ENCODE measurements around the gene GPRIN3.

Gene GPRIN3

GRCh38 chr4:89307446-89308160, at the start of gene GPRIN3:
GPRIN3 (minus strand) TSS chr4:89307800; CDS start chr4:89250110, 57,690 bp downstream.
- DNase-seq = no peak

DNA sequence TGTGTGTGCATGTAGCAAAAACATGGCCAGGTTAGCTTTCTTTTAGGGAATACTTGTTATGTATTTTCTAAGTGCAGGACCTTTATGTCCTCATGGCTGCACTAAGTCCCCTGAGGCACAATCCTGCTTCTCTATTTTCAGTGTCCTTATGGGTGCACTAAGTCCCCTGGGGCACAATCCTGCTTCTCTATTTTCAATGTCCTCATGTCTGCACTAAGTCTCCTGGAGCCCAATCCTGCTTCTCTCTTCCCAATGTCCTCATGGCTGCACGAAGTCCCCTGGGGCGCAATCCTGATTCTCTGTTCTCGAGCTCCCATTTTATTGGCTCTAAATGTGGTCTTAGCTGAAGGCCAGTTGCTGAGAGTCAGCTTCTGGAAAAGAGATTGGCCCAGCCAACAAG, 49.7 kb upstream of the GPRIN3 start:
- no peak for DNase-seq

GRCh38 chr4:89356086-89356485, 48.5 kb upstream of the GPRIN3 start:
- no peak for DNase-seq

DNA sequence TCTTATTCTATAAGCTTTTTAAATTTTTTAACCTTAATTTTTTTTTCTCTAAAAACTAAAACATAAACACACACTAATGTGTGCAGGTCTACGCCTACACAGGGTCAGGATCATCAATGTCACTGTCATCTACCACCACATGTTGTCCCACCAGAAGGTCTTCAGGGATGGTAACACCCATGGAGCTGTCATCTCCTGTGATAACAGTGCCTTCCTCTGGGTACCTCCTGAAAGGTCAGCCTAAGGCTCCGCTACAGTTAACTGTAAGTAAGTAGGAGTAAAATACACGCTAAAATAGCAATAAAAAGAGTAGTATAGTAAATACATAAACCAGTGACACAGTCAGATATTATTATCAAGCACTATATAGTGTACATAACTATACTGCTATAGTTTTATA, 45.9 kb upstream of the GPRIN3 start:
- DNase-seq = no peak

DNA sequence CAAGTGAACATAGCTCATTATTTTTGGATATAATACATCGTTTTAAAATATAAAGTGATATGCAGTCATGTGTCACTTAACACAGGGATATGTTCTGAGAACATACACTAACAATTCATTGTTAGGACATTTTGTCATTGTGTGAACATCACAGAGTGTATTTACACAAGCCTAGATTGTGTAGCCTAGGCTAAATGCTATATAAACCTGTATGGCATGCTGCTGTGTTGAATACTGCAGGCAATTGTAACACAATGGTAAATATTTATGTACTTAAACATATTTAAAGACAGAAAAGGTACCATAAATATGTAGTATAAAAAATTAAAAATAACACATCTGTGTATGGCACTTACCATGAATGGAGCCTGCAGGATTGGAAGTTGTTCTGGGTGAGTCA, 44.9 kb upstream of the GPRIN3 start:
- DNase-seq = no peak

DNA sequence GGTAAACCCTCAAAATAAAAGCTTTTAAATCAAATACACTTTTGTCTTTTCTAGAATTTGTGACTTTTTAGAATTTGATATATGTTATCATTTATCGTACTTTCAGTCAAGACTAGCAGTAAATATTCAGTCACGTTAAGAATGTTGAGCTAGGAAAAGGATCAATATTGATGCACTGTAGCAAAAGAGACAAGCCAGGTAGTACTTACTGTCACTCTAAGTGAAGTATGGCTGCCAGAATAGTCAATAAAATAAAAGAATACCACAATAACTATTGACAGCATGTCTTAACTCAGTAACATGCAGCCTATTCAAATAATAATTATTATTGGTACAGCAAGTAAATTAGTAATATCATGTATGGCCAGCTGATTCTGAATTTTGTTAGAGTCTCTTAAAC, 43.6 kb upstream of the GPRIN3 start:
- DNase-seq = no peak

GRCh38 chr4:89347363-89348025, 39.9 kb upstream of the GPRIN3 start:
- DNase-seq = no peak

- DNase-seq = no peak
These were observed 37.0 kb upstream of the GPRIN3 start for GRCh38 chr4:89344571-89344970.

DNA sequence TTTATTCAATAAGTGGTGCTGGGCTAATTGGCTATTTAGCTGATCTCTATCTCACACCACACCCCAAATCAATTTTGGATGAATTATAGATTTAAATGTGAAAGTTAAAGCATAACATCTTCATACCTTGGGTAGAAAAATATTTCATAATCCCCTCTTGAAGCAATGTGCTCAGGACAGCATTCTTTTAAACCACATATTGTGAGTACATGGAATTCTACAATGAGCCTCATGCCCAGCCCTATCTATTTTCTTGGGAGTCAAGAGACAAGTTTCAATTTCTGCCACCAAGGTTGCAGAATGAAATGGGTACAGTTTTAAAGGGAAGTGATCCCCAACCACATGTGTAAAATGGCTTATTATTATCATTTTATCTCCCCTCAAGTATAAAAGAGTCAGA, 30.6 kb upstream of the GPRIN3 start:
- no peak for DNase-seq

DNA sequence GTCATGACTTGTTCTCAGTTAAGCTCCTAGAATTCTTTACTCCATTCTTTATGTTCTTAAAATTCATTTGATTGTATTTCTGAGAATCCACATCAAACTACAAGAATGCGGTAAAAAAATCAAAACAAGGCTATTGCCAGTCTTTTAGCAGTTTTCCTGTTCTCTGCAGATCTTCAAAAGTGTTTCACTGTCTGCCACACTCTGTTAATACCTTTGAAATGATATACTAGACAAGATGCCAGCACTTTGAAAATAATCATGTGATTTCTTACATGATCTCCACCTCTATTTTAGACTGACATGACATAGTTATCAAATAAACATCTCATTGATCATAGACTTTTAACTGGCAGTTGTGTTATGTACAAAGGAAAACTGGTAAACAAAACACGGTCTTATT, 30.1 kb upstream of the GPRIN3 start:
- no peak for DNase-seq

- DNase-seq = no peak
These were observed 29.3 kb upstream of the GPRIN3 start for GRCh38 chr4:89336818-89337420.

GRCh38 chr4:89334830-89335229, 27.2 kb upstream of the GPRIN3 start:
- DNase-seq = no peak

- no peak for DNase-seq
These were observed 26.7 kb upstream of the GPRIN3 start for GRCh38 chr4:89334311-89334710.

DNA sequence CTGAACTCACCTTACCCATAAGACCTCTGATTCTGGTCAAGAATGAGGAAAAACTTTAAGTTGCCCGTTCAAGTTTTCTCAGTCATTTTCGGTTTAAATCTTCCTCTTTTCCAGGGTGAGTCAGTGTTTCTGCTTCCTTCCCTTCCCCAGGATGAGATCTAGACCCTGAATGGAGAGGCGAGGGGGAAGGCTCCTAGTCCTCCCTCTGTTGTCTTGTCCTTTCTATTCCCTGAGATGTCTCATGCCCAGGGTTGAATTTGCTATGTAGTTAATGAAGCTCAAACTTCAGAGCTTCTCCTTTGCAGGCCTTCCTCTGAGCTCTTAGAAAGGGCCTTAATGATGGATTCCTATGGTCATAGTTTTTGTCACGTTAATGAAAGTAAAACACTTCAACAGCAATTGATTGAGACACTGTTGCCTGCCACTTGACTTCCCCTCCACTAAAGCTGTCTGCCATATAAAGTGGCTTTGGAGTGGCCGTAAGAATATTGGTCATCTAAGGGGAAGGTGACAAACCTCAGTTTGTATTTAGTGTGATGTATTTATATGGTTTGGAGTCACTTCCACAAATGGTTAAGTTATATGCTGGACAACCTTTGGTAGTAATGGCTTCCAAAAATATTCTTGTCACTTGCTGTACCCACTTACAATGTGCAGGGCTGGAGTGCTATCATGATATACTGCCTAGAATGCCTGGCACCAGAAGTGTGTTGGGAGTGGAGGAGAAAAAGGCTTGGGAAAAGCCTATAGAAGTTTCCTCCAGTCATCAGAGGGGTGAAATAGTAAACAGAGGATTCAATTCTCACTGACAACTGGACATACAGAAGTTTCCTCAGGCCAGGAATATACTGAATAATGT, 24.3 kb upstream of the GPRIN3 start:
- DNase-seq = no peak

DNA sequence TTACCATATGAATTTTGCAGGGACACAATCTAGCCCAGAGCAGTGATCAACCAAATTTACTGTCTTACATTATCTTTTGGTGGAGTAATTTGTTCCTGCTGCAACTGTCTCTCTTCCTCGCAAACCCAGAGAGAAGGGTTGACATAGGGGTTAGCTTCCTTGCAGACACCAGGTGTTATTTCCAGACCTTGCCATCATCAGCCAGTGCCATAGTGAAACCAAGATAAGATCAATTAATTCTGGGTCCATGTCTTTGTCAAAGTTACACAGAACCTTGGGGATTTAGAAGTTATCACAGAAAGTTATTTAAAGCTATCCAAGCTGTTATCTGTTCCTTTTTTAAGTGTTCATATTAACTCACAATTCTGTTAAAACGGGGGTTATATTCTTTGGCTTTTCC, 23.6 kb upstream of the GPRIN3 start:
- no peak for DNase-seq

GRCh38 chr4:89329280-89329679, 21.7 kb upstream of the GPRIN3 start:
- no peak for DNase-seq

GRCh38 chr4:89324671-89325070, 17.1 kb upstream of the GPRIN3 start:
- peak; percentile 64 for DNase-seq

GRCh38 chr4:89322671-89323070, 15.1 kb upstream of the GPRIN3 start:
- peak; percentile 4 for DNase-seq

DNA sequence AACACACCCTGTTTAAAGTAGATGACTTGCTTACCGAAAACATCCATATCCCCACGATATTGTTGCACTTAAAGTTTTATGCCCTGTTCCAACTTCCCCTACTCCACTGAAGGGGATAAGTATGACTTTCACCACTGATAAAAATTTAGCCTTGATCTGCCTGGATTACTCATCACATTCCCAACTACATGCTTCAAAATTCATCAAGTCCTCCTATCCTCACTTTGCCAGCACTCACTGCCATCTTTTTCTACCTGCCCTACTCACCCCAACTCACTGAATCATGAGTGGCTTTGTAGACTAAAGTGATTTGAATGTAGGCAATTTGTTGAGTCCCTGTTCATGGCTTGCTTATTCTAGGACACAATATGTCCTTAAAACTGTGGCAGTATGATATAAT, 12.2 kb upstream of the GPRIN3 start:
- peak; percentile 62 for DNase-seq

DNA sequence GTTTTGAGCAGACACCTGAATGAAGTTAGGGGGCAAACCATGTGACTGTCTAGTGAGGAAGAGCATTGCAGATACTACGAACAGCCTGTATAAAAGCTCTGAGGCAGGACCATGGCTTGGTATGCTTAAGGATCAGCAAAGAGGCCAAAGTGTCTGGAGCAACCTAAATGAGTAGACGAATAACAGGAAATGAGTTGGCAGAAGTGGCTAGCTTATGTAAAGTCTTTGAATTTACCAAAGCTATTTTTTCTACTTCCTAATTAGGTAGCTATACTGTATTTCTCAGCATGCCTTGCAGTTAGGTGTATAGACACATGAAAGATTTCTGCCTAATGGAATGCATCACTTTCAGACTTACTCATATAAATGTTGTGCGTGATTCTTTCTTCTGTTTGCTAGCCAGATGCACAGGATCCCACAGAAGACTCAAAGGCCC, 9.3 kb upstream of the GPRIN3 start:
- peak; percentile 40 for DNase-seq

DNA sequence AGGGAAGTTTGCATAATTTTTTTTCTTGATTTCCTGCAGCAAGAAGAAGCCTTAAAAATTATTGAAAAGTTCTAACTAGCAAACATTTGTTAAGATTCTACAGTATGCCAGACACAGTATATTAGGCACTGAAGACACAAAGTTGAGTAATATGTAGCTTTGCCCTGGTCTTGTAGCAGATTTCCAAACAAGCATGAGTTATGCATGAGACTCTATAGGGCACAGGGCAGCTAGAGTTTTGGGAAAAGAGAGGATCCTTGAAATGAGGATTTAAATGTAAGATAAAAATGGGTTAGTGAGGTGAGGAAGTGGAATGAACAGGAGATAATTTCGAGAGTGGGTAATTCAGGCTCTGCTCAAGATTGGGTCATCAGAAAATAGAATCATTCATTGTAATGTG, 8.6 kb upstream of the GPRIN3 start:
- no peak for DNase-seq

- no peak for DNase-seq
These were observed 6.7 kb upstream of the GPRIN3 start for GRCh38 chr4:89314291-89314690.

GRCh38 chr4:89312066-89312465, 4.5 kb upstream of the GPRIN3 start:
- no peak for DNase-seq

Measured in NCI-H226 (cell line).